Lower lobe of right lung (tissue), 2 donors: ENCODE measurements around the gene SAMD5. TPM values are rescaled to one million over a fixed set of nuclear protein-coding genes. Genes with fewer than 3 reads are reported as not detected.

ENCODE experiments used
- ATAC-seq, 2 donors: fragments of 200-7000 bp; cut with Tn5 transposase; one replicate each; pipeline ENCODE4 v1.9.1; 2020 to 2022; ENCODE audit warnings: mild to moderate bottlenecking in 2 of 2, moderate library complexity in 2 of 2
- DNase-seq: peaks from one replicate; pipeline ENCODE4 v3.0.0-alpha.2; 2020
- H3K27ac ChIP-seq: fragments of 200-600 bp; one replicate; pipeline ENCODE4 v1.8.0; 2022
- H3K27me3 ChIP-seq: fragments of 200-600 bp; one replicate; pipeline ENCODE4 v1.8.0; 2022; ENCODE audit warnings: low read depth
- H3K36me3 ChIP-seq: fragments of 200-600 bp; one replicate; pipeline ENCODE4 v1.8.0; 2022; ENCODE audit warnings: mild to moderate bottlenecking
- H3K4me1 ChIP-seq: fragments of 200-600 bp; one replicate; pipeline ENCODE4 v1.8.0; 2022
- H3K4me3 ChIP-seq: fragments of 200-600 bp; one replicate; pipeline ENCODE4 v1.8.0; 2022; ENCODE audit warnings: mild to moderate bottlenecking
- H3K9me3 ChIP-seq: fragments of 200-600 bp; one replicate; pipeline ENCODE4 v1.8.0; 2022
- CTCF ChIP-seq: fragments of 200-600 bp; IDR thresholded peaks from one replicate; pipeline ENCODE4 v1.8.0; 2022; ENCODE audit warnings: antibody characterized with exemption, mild to moderate bottlenecking
- intact Hi-C: fragments of 100-400 bp; cut with DNase I; formaldehyde crosslinking; loops from one replicate; pipeline ENCODE4 v1.11.0; 2022
- total RNA-seq: library from RNA; stranded (reverse); fragmentation: NEBNext Ultra II Directional; extraction: Animal tissue kit (Norgen Biotek cat#: 25700); gene quantifications from one replicate; pipeline ENCODE4 v1.2.1, GENCODE V29; 2021
- donor health status: DM: no; HTN: yes; CAD: no; lungs with severe emphysema.

Gene SAMD5
- total RNA-seq, 1 donor from 2014 or later: 8.7 TPM

DNA sequence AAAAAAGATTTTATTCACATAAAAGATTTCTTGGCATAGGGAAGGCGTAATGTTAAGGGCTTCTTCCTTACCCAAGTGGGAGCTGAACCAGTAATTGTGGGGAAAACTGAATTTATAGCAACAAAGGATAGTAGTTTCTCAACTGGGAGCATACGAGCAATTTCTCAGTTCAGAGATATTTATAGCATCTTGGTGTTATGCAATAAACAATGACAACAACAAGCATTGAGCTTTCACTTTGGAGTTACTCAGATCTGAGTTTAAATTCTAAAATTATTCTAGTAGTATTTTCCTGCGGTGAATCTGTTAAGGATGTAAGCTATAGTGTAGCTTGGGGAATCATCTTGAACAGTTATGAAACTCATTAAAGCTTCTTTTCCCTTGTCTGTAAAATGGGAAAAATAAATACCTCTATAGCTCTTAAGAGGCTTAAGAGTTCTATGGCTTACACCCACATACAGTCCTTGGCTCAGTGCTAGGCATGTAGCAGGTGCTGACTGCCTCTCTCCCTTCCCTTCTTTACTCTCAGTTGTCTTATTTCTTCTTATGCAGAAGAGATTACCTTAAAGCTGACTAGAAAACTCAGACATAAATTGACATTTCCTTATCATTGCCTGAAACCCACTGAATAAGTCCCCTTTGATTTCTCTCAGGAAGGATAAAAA is 58.8 kb downstream of the SAMD5 start:
- Histone ChIP-seq H3K27ac (no peak overlapping the region), H3K4me3 (no peak overlapping the region), H3K4me1 (no peaks in the 10 kb centered on the region), H3K36me3 (no peaks in the 10 kb centered on the region), H3K27me3 (no peaks in the 10 kb centered on the region), H3K9me3 (no peaks in the 10 kb centered on the region)
- no peak for ATAC-seq
- TF ChIP-seq CTCF: no peak
- DNase-seq: no peak
- intact Hi-C loops: no loop called here

- intact Hi-C loops: no loop called here
- H3K27ac ChIP-seq: no peak overlapping the region
Measured at GRCh38 chr6:147569788-147570187, 61.3 kb downstream of the SAMD5 start.

DNA sequence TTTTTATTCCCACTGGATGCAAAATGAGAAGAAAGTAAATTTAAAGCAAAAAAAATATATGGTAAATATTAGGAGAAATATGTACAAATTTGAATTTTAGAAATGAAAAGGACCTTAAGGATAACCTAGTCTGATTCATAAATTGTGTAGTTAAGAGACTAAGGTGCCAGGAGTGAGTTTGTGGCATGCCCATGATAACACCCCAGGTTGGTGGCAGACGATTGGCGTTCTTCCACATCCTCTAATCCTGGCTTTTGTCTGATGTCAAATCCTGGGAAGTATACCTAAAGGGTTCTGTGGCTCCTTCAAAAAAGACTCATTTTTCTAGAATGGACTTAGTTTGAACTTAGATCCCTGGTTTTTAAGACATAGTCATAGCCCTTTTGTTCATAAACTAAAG is 62.2 kb downstream of the SAMD5 start:
- H3K27ac ChIP-seq: no peak overlapping the region
- no peak for ATAC-seq

More at GRCh38 chr6:147569788-147570187, 61.3 kb downstream of the SAMD5 start:
- TF ChIP-seq CTCF: no peak
- Histone ChIP-seq H3K9me3 (no peaks in the 10 kb centered on the region), H3K4me3 (no peak overlapping the region), H3K27me3 (no peaks in the 10 kb centered on the region), H3K4me1 (no peaks in the 10 kb centered on the region), H3K36me3 (no peaks in the 10 kb centered on the region)
- ATAC-seq (no peak), DNase-seq (no peak)

GRCh38 chr6:147577488-147577887 is 69.0 kb downstream of the SAMD5 start:
- intact Hi-C loops: no loop called here
- no peaks in the 10 kb centered on the region for H3K36me3 ChIP-seq
- no peaks in the 10 kb centered on the region for H3K9me3 ChIP-seq
- no peak overlapping the region for H3K27ac ChIP-seq
- no peak for ATAC-seq
- TF ChIP-seq CTCF: no peak
- H3K4me1 ChIP-seq: no peaks in the 10 kb centered on the region
- no peaks in the 10 kb centered on the region for H3K27me3 ChIP-seq
- DNase-seq: no peak
- no peak overlapping the region for H3K4me3 ChIP-seq

More for the DNA sequence above, 62.2 kb downstream of the SAMD5 start:
- Histone ChIP-seq H3K9me3 (no peaks in the 10 kb centered on the region), H3K27me3 (no peaks in the 10 kb centered on the region), H3K4me1 (no peaks in the 10 kb centered on the region), H3K4me3 (no peak overlapping the region), H3K36me3 (no peaks in the 10 kb centered on the region)
- intact Hi-C loops: no loop called here
- DNase-seq: no peak
- no peak for TF ChIP-seq CTCF

DNA sequence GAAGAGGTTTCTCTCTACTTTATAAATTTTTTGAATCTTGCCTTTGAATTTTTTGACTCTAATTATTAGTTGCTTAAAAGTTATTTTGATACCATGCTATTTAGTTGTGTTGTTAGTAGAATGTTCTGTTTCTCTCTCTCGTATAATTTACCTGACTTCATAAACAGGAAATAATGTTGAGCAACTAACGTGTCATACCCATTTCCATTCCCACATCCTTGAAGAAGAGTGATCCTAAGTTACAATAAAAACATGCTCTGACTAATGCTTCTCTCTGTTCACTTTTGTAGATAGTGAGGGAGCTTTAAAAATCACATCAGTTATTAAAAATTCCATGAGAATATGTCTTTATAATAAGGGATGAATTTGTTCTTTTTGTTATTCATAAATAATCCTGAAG is 69.7 kb downstream of the SAMD5 start:
- H3K27me3 ChIP-seq: no peaks in the 10 kb centered on the region
- no peaks in the 10 kb centered on the region for H3K36me3 ChIP-seq
- TF ChIP-seq CTCF: no peak
- H3K9me3 ChIP-seq: no peaks in the 10 kb centered on the region
- H3K4me3 ChIP-seq: no peak overlapping the region
- no peak for DNase-seq
- intact Hi-C loops: no loop called here
- ATAC-seq: no peak
- no peaks in the 10 kb centered on the region for H3K4me1 ChIP-seq
- no peak overlapping the region for H3K27ac ChIP-seq
